ENCODE measurements around the gene C11orf97.

DNA sequence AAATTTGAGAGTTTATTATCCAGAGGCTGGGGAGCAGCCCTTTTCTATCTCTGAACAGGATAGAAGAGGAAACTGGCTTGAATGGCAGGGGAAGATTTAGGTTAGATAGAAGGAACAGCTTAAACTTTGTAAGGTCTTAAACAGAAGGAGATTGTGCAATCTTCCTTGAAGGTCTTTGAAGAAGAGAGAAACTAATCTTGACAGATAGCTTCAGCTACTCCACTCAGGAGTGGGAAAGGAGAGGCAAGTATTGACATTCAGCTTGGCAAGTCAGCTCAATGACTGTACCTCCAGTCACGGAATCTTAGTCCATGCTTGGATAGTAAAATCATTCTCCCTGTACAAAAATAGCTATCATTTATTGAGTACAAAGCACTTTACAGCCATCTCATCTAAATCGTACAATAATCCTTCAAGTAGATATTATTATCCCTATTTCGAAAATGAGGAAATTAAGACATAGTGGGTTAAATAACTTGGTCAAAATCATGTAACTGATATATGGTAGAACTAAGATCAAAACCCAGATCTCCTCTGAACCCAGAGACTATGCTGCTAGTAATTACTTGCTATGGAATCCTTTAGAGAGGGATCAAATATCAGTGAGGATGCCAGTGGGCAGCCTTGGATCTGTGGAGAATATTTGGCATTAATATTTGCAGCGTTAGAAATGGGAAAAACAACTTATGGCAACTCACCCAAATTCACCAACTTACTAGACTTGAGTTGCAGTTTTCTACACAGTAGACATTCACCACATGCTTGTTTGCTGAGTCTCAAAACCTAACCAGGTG lies 14.6 kb downstream of the C11orf97 start:
- TF ChIP-seq ZNF316 (IDR thresholded peaks at IDR 0.05) (no peak), ZFX (CRISPR knock-in tag; IDR thresholded peaks at IDR 0.05) (no peak), NR2C2 (CRISPR knock-in tag; IDR thresholded peaks at IDR 0.05) (no peak), NR2C2 (tag; IDR thresholded peaks at IDR 0.05) (no peak), POLR2A (conservative IDR thresholded peaks at IDR 0.05) (no peak)
